Measurements from ENCODE around the gene NOSTRIN. TPM values are rescaled to one million over a fixed set of nuclear protein-coding genes. Genes with fewer than 3 reads are reported as not detected.

Gene NOSTRIN
- total RNA-seq, 1 experiment from 2014 or later: not detected

DNA sequence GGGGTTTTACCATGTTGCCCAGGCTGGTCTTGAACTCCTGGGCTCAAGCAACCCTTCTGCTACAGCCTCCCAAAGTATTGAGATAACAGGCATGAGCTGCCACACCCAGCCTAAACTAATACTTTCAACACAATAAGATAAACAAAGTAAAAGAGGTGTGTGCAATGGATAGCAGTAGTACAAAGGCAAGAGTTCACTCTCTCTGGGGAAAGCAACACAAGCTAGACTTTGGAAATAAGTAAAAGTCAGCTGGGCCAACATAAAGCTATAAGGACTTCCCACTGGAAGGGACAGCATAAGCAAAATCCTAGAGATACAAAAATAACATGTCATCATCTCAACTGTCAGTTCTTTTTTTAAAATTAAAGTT lies 5.2 kb upstream of the NOSTRIN start:
- no peak overlapping the region for H2BK120ac ChIP-seq (ENCODE audit: low read depth, low read length, poor library complexity, severe bottlenecking)
- H3K27me3 ChIP-seq (ENCODE audit: insufficient read depth, low read length): no peaks in the 10 kb centered on the region
- no peaks in the 10 kb centered on the region; a peak in 1 of 7 replicates for H3K36me3 Mint-ChIP-seq (ENCODE audit: insufficient read depth in 1 of 3, low read depth in 3 of 3)
- H3T11ph ChIP-seq (ENCODE audit: low read length): no peak overlapping the region
- H3K18ac ChIP-seq (ENCODE audit: insufficient read length, low read depth, low read length): no peak overlapping the region
- H3K23ac ChIP-seq (ENCODE audit: insufficient read length, low read depth, low read length): no peak overlapping the region
- no peak overlapping the region for H3K56ac ChIP-seq (ENCODE audit: insufficient read length, low read depth, low read length)
- no peaks in the 10 kb centered on the region for H3K79me2 ChIP-seq (ENCODE audit: insufficient read depth, low read length)
- H3K23me2 ChIP-seq (ENCODE audit: insufficient read length, low read depth, low read length, poor library complexity, severe bottlenecking): no peaks in the 10 kb centered on the region
- no peak overlapping the region for H2AK5ac ChIP-seq (ENCODE audit: insufficient read length, low read length)
- H3K27me3 Mint-ChIP-seq (ENCODE audit: low read depth): peaks cover 12% of the 10 kb centered on the region
- no peak overlapping the region for H4K5ac ChIP-seq (ENCODE audit: insufficient read length, low read depth, low read length)
- no peak overlapping the region for H3K4me2 ChIP-seq (ENCODE audit: insufficient read depth, insufficient read length, low read length)
- H3K4me1 ChIP-seq (ENCODE audit: insufficient read depth, low read length): peaks cover 22% of the 10 kb centered on the region; the same call in 1 of the 2 replicates
- no peak overlapping the region for H2BK15ac ChIP-seq (ENCODE audit: low read depth, low read length)
- H3K9me3 Mint-ChIP-seq: no peaks in the 10 kb centered on the region
- H3K14ac ChIP-seq (ENCODE audit: insufficient read depth, low read length): no peak overlapping the region
- H2BK12ac ChIP-seq (ENCODE audit: insufficient read length, low read depth, low read length): no peak overlapping the region
- no peak overlapping the region for H3K4me3 Mint-ChIP-seq
- no peaks in the 10 kb centered on the region for H4K20me1 ChIP-seq (ENCODE audit: control insufficient read depth, insufficient read depth, insufficient read length)
- H4K8ac ChIP-seq (replicated peaks; ENCODE audit: insufficient read length, low read depth, low read length): no peak overlapping the region
- no peak overlapping the region for H2AFZ ChIP-seq (ENCODE audit: low read length)
- H3K9me3 ChIP-seq (ENCODE audit: control insufficient read depth, low read depth, low read length): no peaks in the 10 kb centered on the region
- H3K9ac ChIP-seq (ENCODE audit: extremely low read depth, insufficient read length, low read length): no peak overlapping the region
- no peaks in the 10 kb centered on the region for H3K79me1 ChIP-seq (ENCODE audit: insufficient read depth, low read depth, low read length, poor library complexity, severe bottlenecking)
- DNase-seq: no peak
- H3K27ac Mint-ChIP-seq: no peak overlapping the region
- H2BK5ac ChIP-seq (ENCODE audit: insufficient read length, low read length): no peak overlapping the region
- no peak overlapping the region for H3K27ac ChIP-seq (ENCODE audit: insufficient read length, low read depth, low read length)
- H4K91ac ChIP-seq (ENCODE audit: insufficient read length, low read depth, low read length): no peak overlapping the region
- peaks cover 28 to 31% of the 10 kb centered on the region in 2 experiments for H3K4me1 Mint-ChIP-seq
- TF ChIP-seq, protein P1, sequence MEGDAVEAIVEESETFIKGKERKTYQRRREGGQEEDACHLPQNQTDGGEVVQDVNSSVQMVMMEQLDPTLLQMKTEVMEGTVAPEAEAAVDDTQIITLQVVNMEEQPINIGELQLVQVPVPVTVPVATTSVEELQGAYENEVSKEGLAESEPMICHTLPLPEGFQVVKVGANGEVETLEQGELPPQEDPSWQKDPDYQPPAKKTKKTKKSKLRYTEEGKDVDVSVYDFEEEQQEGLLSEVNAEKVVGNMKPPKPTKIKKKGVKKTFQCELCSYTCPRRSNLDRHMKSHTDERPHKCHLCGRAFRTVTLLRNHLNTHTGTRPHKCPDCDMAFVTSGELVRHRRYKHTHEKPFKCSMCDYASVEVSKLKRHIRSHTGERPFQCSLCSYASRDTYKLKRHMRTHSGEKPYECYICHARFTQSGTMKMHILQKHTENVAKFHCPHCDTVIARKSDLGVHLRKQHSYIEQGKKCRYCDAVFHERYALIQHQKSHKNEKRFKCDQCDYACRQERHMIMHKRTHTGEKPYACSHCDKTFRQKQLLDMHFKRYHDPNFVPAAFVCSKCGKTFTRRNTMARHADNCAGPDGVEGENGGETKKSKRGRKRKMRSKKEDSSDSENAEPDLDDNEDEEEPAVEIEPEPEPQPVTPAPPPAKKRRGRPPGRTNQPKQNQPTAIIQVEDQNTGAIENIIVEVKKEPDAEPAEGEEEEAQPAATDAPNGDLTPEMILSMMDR (conservative IDR thresholded peaks at IDR 0.05): no peak
- H3K4ac ChIP-seq (ENCODE audit: low read depth, low read length): no peak overlapping the region
- H2BK20ac ChIP-seq (ENCODE audit: low read depth, low read length, poor library complexity, severe bottlenecking): no peak overlapping the region

All from H9 (cell line).